GM23248 (cell line): ENCODE measurements around the gene KCNA10.

Experiments
- EZH2 ChIP-seq: fragments of 200-600 bp; sonication (generic); IDR thresholded peaks from 2 replicates; pipeline ENCODE4 v1.6.1; 2018; ENCODE audit warnings: antibody characterized with exemption, mild to moderate bottlenecking; ENCODE audit not compliant: insufficient read depth, poor library complexity, severe bottlenecking
- EZH2phosphoT487 ChIP-seq: fragments of 200-600 bp; sonication (generic); IDR thresholded peaks from 2 replicates; pipeline ENCODE4 v1.6.1; 2018; ENCODE audit warnings: antibody characterized with exemption, moderate library complexity, mild to moderate bottlenecking, low read depth; ENCODE audit not compliant: insufficient read depth

DNA sequence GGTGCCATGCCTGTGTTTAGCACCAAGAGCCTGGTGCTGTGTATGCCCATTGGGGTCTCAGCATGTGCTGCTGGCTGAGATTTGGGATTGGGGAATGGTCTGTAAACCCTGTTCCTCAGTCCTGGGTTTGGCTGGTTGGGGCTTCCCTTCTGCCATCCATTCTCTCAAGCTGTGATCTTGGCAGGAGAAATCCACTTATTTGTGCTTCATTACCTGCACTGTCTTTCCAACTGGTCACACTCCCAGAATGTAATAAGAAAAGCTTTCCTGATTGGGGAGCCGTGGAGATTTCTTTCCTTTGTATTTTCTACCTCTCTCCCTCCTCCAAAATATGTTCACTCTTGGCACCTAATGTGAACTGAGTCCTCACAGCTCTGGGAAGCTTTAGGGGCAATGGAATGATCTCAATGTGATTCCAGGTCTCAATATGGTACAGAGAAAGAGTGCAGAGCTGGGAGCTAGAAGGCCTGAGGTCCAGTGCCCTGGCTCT lies 23.0 kb upstream of the KCNA10 start:
- TF ChIP-seq EZH2phosphoT487 (no peak), EZH2 (no peak)
